Glutamatergic neuron (in vitro differentiated cells): ENCODE results near the gene C4orf50. TPM values are rescaled to one million over a fixed set of nuclear protein-coding genes. Genes with fewer than 3 reads are reported as not detected.

Experiments used
- DNase-seq: peaks from one replicate; pipeline ENCODE4 v3.0.0; 2022
- H3K27ac Mint-ChIP-seq: one replicate; pipeline ENCODE4 v1.8.0; 2020; ENCODE audit warnings: mild to moderate bottlenecking, mixed read lengths, inconsistent platforms; ENCODE audit not compliant: unreplicated experiment
- H3K27me3 Mint-ChIP-seq: one replicate; pipeline ENCODE4 v1.8.0; 2020; ENCODE audit warnings: mild to moderate bottlenecking, moderate library complexity, mixed read lengths, inconsistent platforms; ENCODE audit not compliant: unreplicated experiment
- H3K36me3 Mint-ChIP-seq: one replicate; pipeline ENCODE4 v1.8.0; 2020; ENCODE audit warnings: mild to moderate bottlenecking, mixed read lengths, inconsistent platforms; ENCODE audit not compliant: unreplicated experiment
- H3K4me1 Mint-ChIP-seq: one replicate; pipeline ENCODE4 v1.8.0; 2020; ENCODE audit warnings: mild to moderate bottlenecking, low read depth, mixed read lengths, inconsistent platforms; ENCODE audit not compliant: unreplicated experiment
- H3K4me3 Mint-ChIP-seq: one replicate; pipeline ENCODE4 v1.8.0; 2020; ENCODE audit warnings: mild to moderate bottlenecking, mixed read lengths, inconsistent platforms; ENCODE audit not compliant: unreplicated experiment
- H3K9me3 Mint-ChIP-seq: one replicate; pipeline ENCODE4 v1.8.0; 2020; ENCODE audit warnings: mild to moderate bottlenecking, moderate library complexity, mixed read lengths, inconsistent platforms; ENCODE audit not compliant: unreplicated experiment
- CTCF ChIP-seq: fragments of 200-600 bp; sonication (generic); IDR thresholded peaks from one replicate; pipeline ENCODE4 v1.5.0; 2021; ENCODE audit not compliant: partially characterized antibody, unreplicated experiment
- total RNA-seq: library from RNA; stranded (reverse); fragmentation: NEBNext Ultra II Directional; extraction: Animal tissue kit (Norgen Biotek cat#: 25700); gene quantifications from one replicate; pipeline ENCODE4 v1.2.1, GENCODE V29; 2021; ENCODE audit not compliant: unreplicated experiment

Gene C4orf50
- total RNA-seq, 1 donor from 2014 or later: 0.56 TPM

GRCh38 chr4:6055436-6055835 is 37.2 kb upstream of the C4orf50 start:
- Mint-ChIP-seq H3K27ac (no peak overlapping the region), H3K9me3 (peaks cover 14% of the 10 kb centered on the region), H3K4me3 (no peak overlapping the region), H3K36me3 (peaks cover 25% of the 10 kb centered on the region), H3K4me1 (no peaks in the 10 kb centered on the region), H3K27me3 (no peaks in the 10 kb centered on the region)
- DNase-seq: no peak
- TF ChIP-seq CTCF: no peak

- Mint-ChIP-seq H3K27me3 (no peaks in the 10 kb centered on the region), H3K4me1 (no peaks in the 10 kb centered on the region), H3K9me3 (peaks cover 11% of the 10 kb centered on the region), H3K4me3 (no peak overlapping the region), H3K27ac (no peak overlapping the region), H3K36me3 (peaks cover 21% of the 10 kb centered on the region)
- TF ChIP-seq CTCF: no peak
- no peak for DNase-seq
Observed at GRCh38 chr4:6055030-6055429, 36.8 kb upstream of the C4orf50 start.

GRCh38 chr4:6054162-6054922 is 36.1 kb upstream of the C4orf50 start:
- Mint-ChIP-seq H3K4me3 (no peak overlapping the region), H3K36me3 (peaks cover 22% of the 10 kb centered on the region), H3K27ac (no peak overlapping the region), H3K4me1 (no peaks in the 10 kb centered on the region), H3K27me3 (no peaks in the 10 kb centered on the region), H3K9me3 (peaks cover 11% of the 10 kb centered on the region)
- no peak for DNase-seq
- TF ChIP-seq CTCF: no peak

GRCh38 chr4:6052679-6053078 is 34.4 kb upstream of the C4orf50 start:
- Mint-ChIP-seq H3K27me3 (no peaks in the 10 kb centered on the region), H3K4me3 (no peak overlapping the region)

More at GRCh38 chr4:6052679-6053078, 34.4 kb upstream of the C4orf50 start:
- Mint-ChIP-seq H3K27ac (no peak overlapping the region), H3K36me3 (peaks cover 10% of the 10 kb centered on the region), H3K4me1 (no peaks in the 10 kb centered on the region), H3K9me3 (peaks cover 3% of the 10 kb centered on the region)
- no peak for DNase-seq
- no peak for TF ChIP-seq CTCF
